Stimulated activated CD4-positive, alpha-beta T cell treated with anti-CD3 and anti-CD28 coated beads, Interleukin-2, amount 100 ng/mL, for 4 hours (primary cell): ENCODE data around the gene C11orf21.

Experiments used
- DNase-seq: peaks from one replicate; pipeline ENCODE4 v3.0.0-alpha.2; 2020; ENCODE audit warnings: low read depth

Gene C11orf21

GRCh38 chr11:2271327-2272227 lies 30.1 kb downstream of the C11orf21 start:
- DNase-seq, result no peak

- peak; percentile 68 for DNase-seq
Measured at GRCh38 chr11:2271077-2271326, 30.7 kb downstream of the C11orf21 start.

GRCh38 chr11:2270322-2271076 lies 31.2 kb downstream of the C11orf21 start, which contains the start of gene ASCL2:
Gene ASCL2 (minus strand): TSS chr11:2270588. CDS start chr11:2270332, 256 bp downstream.
- no peak for DNase-seq

- DNase-seq, result no peak
Measured at GRCh38 chr11:2269601-2270321, 32.0 kb downstream of the C11orf21 start.

GRCh38 chr11:2268729-2269600 lies 32.8 kb downstream of the C11orf21 start:
- peak; percentile 87 for DNase-seq

GRCh38 chr11:2267851-2268728 lies 33.6 kb downstream of the C11orf21 start:
- no peak for DNase-seq

GRCh38 chr11:2267306-2267850 lies 34.3 kb downstream of the C11orf21 start:
- DNase-seq, result no peak

- no peak for DNase-seq
Measured at GRCh38 chr11:2266586-2267305, 35.0 kb downstream of the C11orf21 start.

- no peak for DNase-seq
Measured at GRCh38 chr11:2265854-2266585, 35.7 kb downstream of the C11orf21 start.

GRCh38 chr11:2265396-2265795 lies 36.3 kb downstream of the C11orf21 start:
- DNase-seq, result no peak

- DNase-seq, result no peak
Measured at GRCh38 chr11:2264366-2265053, 37.2 kb downstream of the C11orf21 start.

- no peak for DNase-seq
Measured at GRCh38 chr11:2263724-2264360, 37.9 kb downstream of the C11orf21 start.

- no peak for DNase-seq
Measured at GRCh38 chr11:2263071-2263565, 38.6 kb downstream of the C11orf21 start.

GRCh38 chr11:2262301-2263070 lies 39.2 kb downstream of the C11orf21 start:
- no peak for DNase-seq

GRCh38 chr11:2261436-2262230 lies 40.1 kb downstream of the C11orf21 start:
- DNase-seq, result no peak
